Measurements from ENCODE around the gene SOX8.

Gene SOX8

GRCh38 chr16:969508-970385 is 11.8 kb upstream of the SOX8 start:
- TF ChIP-seq CTCF (conservative IDR thresholded peaks at IDR 0.05; ENCODE audit: low read depth, low read length), result no peak
- DNase-seq (ENCODE audit: low read depth), result no peak
- H3K4me3 ChIP-seq (ENCODE audit: low read length), result peak overlapping the region; percentile 69

GRCh38 chr16:970386-970765 is 11.2 kb upstream of the SOX8 start:
- DNase-seq (ENCODE audit: low read depth), result no peak
- TF ChIP-seq CTCF (conservative IDR thresholded peaks at IDR 0.05; ENCODE audit: low read depth, low read length), result no peak
- peak overlapping the region; percentile 69 for H3K4me3 ChIP-seq (ENCODE audit: low read length)

- H3K4me3 ChIP-seq (ENCODE audit: low read length), result peak within 1 kb of the TSS; percentile 69
- peak; percentile 39 for DNase-seq (ENCODE audit: low read depth)
- no peak for TF ChIP-seq CTCF (conservative IDR thresholded peaks at IDR 0.05; ENCODE audit: low read depth, low read length)
Measured at GRCh38 chr16:970766-971581, 10.6 kb upstream of the SOX8 start, which contains the start of gene LMF1. TSS of gene LMF1 (minus strand) at chr16:970984. CDS start at chr16:970980, 4 bp downstream.

GRCh38 chr16:971582-971905 is 10.0 kb upstream of the SOX8 start:
- no peak overlapping the region for H3K4me3 ChIP-seq (ENCODE audit: low read length)
- no peak for DNase-seq (ENCODE audit: low read depth)
- no peak for TF ChIP-seq CTCF (conservative IDR thresholded peaks at IDR 0.05; ENCODE audit: low read depth, low read length)

GRCh38 chr16:971981-972315 is 9.6 kb upstream of the SOX8 start:
- TF ChIP-seq CTCF (conservative IDR thresholded peaks at IDR 0.05; ENCODE audit: low read depth, low read length), result no peak
- no peak for DNase-seq (ENCODE audit: low read depth)
- no peak overlapping the region for H3K4me3 ChIP-seq (ENCODE audit: low read length)

- DNase-seq (ENCODE audit: low read depth), result no peak
- H3K4me3 ChIP-seq (ENCODE audit: low read length), result no peak overlapping the region
- TF ChIP-seq CTCF (conservative IDR thresholded peaks at IDR 0.05; ENCODE audit: low read depth, low read length), result no peak
Measured at GRCh38 chr16:972316-973002, 9.1 kb upstream of the SOX8 start.

Data from retinal pigment epithelial cell (primary cell).